Fibroblast of the conjunctiva (primary cell): ENCODE data around the gene DIS3.
"Not testable (repeated sequence)": the region's sequence is repeated elsewhere in the genome, so short reads cannot be mapped to it uniquely, and the experiment has no call there.

Experiments
- DNase-seq: peaks from one replicate; pipeline ENCODE4 v3.0.0-alpha.2; 2010; ENCODE audit warnings: low read depth

The DIS3 gene

GRCh38 chr13:72781451-72782439 is at the start of gene DIS3, which contains the start of gene PIBF1:
DIS3 (minus strand) TSS chr13:72781900; CDS start chr13:72781832, 68 bp downstream.
PIBF1 (plus strand) TSS chr13:72782133; CDS start chr13:72783470, 1,337 bp downstream.
- DNase-seq = peak; percentile 95

DNA sequence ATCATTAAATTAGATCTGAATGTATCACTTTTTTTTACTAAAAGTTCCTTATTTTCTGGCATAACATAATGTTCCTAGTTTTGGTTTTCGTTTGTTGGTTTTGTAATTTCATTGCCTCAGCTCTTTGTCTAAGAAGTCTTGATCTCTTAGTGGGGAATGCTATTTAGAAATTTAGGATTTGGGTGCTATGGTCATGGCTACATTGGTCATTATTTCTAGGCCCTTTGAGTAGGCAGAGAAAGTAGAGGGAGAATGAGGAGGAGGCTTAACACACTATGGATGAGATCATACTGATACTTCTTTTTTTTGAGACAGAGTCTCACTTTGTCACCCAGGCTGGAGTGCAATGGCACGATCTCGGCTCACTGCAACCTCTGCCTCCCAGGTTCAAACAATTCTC is 42.0 kb upstream of the DIS3 start:
- no peak for DNase-seq

GRCh38 chr13:72823081-72823480 is 41.4 kb upstream of the DIS3 start:
- DNase-seq = no peak

DNA sequence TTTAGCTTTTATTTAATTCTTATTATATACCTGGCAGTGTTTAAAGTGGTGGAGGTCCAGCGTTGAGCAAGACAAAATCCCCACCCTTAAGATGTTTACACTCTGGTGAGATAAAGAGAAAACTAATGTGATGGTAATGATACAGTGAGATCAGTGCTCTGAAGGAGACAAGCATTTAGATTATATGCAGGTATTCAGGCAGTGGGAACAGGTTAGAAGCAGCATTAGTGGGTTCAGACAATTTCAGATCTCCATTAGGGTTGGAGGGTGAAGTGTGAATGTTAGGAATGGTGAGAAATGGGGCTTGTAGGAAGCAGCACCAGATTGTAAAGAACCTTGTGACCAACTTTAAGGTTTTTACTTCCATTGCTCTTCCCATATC is 39.2 kb upstream of the DIS3 start:
- DNase-seq = no peak

- DNase-seq = no peak
Measured at GRCh38 chr13:72820156-72820897, 38.6 kb upstream of the DIS3 start.

DNA sequence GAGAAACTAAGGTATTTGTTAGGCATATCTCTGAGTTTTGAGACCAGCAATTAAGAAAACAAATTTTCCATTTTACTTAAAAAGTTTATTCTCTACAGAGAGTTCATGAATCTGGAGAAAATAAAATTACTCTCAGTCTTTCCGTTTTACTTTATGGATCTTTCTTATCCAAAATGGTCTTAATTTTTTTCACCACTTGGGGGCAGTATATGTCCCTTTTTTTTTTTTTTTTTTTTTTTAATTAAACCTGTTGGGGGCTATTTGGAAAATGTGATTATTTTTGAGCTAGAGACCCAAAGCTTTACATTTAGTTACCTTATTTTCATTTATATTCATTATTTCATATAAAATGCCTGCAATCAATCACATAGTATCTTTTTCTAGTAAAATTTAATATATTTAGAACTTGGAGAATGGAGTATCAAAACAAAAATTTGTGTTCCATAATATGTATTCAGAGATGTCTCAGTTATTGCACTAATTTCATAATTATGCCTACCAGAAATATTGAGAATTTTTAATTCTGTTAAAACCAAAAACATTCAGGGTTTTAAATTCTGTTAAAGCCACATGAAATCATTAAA is 27.3 kb upstream of the DIS3 start:
- no peak for DNase-seq

- not testable (repeated sequence) for DNase-seq
Measured at GRCh38 chr13:72806514-72806913, 24.8 kb upstream of the DIS3 start.

GRCh38 chr13:72805676-72806346 is 24.1 kb upstream of the DIS3 start:
- DNase-seq = no peak

GRCh38 chr13:72804301-72804700 is 22.6 kb upstream of the DIS3 start:
- DNase-seq = no peak

DNA sequence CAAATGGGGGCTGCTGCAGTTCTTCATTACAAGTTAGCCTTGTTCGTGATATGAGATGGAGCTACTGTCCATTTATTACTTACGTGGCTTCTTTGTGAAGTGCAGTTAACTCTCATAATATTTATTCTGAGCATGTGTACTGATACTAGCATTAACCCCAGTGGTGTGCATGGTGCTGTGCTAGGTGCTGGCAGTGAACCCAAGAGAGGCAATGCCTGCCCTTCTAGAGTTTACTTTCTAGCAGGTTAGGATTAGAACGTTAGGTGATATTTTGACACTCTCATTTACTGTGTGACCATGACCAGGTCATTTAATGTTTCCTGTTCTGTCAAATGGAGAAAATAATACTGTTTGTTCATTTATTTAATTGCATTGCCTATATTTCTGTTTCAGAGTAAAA is 17.1 kb upstream of the DIS3 start:
- DNase-seq = no peak

DNA sequence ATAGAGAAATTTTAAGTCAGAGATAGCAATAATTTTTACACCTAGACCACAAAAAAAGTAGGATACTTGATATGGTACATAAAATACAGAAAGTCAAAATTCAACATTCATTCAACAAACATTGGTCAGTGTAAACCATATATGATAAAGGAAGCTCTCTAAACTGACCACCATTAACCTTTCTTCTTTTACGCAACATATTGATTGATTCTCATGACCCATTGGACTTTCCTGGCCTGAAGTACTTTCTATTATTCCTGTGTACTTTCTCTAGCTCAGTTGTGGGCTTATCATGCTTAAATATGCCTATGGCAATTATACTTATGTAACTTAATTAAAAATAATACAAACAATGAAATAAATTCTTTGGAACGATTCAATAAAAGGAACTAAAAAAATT is 10.9 kb upstream of the DIS3 start:
- DNase-seq = no peak

DNA sequence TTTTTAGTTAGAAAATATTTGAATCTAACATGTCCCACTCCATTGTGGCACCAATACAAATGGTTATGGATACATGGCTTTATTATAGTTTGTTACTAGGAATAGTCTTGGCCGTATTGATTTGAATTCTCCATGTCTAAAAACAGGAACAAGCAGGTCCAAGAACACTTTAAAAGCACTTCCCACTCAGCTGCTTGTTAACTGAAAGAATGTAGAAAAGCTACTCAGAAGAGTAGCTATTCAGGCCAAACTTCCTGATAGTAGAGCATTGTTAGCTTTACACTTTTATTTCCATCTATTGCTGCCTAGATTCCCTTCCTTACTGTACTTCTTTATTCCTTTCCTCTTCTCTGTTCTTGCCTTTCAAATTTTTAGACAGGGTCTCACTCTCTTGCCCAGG is 7.1 kb upstream of the DIS3 start:
- DNase-seq = no peak

- DNase-seq = not testable (repeated sequence)
Measured at GRCh38 chr13:72784679-72785078, 3.0 kb upstream of the DIS3 start.

GRCh38 chr13:72782717-72783116 is 1.0 kb upstream of the DIS3 start:
- no peak for DNase-seq

- no peak for DNase-seq
Measured at GRCh38 chr13:72774019-72774418, 7.7 kb downstream of the DIS3 start.

DNA sequence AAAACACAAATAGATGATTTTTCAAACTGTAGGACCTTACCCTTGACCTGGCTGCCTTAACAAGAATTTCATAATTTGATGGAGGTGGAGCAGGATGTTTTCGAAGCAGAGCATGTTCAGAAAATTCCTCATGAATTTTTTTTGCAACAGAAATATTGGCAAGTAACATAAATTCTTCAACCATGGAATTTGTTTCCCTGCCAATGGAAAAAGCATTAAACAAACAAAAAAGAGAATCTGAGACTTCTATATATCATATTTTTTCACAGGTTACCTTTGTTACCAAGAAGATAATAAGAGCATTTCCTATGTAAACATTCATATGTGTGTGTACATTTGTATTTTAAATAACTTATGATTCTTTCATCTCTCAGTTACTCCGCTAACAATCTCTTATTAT is 18.3 kb downstream of the DIS3 start:
- no peak for DNase-seq

DNA sequence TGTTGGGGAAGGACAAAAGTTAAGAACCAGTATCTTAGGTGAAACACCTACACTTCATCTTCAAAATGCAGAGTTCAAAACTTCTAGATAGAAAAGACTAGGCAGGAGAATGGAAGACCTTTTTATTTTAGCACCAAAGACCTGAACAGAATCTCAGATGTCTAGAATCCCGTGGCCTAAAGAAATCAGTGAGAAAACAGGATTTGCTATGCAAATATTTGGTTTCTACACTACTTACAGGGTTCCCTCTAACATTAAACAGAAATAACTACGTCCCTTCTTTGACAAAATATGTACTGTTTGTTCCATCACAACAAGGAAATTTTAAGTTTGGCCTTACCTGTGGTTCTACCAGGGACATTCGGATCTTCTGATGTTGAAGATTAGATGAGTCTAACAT is 21.5 kb downstream of the DIS3 start:
- DNase-seq = no peak

DNA sequence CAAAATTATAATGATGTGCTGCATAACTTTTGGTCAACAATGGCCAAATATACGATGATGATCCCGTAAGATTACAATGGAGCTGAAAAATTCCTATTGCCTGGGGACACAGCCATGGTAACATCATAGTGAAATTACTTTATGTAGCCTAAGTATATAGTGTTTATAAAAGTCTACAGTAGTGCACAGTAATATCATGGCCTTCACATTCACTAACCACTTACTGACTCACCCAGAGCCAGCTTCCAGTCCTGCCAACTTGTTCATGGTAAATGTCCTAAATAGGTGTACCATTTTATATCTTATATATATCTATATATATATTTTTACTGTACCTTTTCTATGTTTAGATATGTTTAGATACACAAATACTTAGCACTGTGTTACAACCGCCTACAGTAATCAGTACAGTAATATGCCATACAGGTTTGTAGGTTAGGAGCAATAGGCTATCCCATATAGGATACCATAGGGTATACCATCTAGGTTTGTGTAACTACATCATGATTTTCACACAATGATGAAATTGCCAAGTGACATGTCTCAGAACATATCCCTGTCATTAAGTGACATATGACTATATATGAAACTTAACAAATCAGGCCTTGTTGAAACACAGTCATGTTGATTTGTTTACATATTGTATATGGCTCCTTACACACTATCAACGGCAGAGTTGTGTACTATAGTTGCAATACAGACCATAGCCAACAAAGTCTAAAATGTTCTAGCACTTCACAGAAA is 23.7 kb downstream of the DIS3 start:
- no peak for DNase-seq

- DNase-seq = no peak
Measured at GRCh38 chr13:72754111-72754510, 27.6 kb downstream of the DIS3 start.

DNA sequence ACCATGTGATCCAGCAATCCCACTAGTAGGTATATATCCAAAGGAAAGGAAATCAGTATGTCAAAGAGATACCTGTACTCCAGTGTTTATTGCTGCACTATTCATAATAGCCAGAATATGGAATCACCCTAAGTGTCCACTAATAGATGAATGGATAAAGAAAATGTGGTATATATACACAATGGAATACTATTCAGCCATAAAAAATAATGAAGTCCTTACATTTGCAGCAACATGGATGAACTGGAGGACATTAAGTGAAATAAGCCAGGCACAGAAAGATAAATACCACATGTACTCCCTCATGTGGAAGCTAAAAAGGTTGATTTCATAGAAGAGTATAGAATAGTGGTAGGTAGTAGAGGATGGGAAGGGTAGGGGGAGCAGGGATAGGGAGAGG is 30.5 kb downstream of the DIS3 start:
- no peak for DNase-seq

DNA sequence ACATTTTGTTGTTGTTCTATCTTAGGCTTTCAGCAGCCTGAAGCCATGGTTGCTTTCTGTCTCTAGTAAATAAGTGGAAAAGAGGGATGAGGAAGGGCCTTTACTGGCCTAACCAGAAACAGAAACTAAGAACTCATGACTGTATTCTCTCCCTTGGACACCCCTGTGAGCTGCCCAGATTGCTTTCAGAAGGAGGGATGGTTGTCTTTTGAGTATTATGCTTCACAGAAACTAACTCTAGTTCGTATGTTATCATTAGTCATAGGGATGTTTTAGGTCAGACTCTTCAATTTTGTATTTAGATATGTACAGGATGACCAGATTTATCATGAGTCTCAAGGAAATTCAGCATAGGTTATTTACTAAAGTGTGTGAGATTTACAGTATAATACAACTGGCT is 36.4 kb downstream of the DIS3 start:
- DNase-seq = no peak
